HG03159 (cell line): ENCODE data around the gene TSPAN31.
"Not testable (repeated sequence)": the region's sequence is repeated elsewhere in the genome, so short reads cannot be mapped to it uniquely, and the experiment has no call there.

ENCODE experiments used
- ATAC-seq: cut with Tn5 transposase; IDR thresholded peaks from one replicate; pipeline ENCODE4 v1.9.1; 2021; ENCODE audit warnings: mild to moderate bottlenecking, moderate library complexity; ENCODE audit not compliant: unreplicated experiment

The TSPAN31 gene

DNA sequence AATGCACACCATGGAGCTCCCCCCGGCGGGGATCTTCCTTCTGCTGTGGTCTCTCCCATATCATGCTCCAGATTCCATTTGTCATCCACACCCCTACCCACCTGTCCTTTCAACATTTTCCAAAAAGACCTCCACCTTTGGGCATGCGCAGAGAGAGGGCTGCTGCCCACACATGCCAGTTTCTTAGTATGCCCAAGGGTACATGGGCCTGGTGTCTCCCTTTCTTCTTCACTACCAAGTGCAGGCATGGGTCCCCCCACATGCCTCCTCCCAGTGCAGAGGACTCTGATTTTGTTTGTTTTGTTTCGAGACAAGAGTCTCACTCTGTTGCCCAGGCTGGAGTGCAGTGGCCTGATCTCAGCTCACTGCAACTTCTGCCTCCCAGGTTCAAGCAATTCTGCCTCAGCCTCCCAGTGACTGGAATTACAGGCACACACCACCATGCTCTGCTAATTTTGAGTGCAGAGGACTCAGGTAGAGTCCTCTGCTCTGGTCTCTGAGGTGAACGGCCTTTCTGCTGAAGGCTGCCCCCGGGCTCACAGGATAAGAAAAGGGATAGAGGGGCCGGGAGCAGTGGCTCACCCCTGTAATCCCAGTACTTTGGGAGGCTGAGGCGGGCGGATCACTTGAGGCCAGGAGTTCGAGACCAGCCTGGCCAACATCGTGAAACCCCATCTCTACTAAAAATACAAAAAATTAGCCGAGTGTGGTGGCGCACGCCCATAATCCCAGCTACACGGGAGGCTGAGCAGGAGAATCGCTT, 22.8 kb upstream of the TSPAN31 start:
- ATAC-seq = not testable (repeated sequence)

DNA sequence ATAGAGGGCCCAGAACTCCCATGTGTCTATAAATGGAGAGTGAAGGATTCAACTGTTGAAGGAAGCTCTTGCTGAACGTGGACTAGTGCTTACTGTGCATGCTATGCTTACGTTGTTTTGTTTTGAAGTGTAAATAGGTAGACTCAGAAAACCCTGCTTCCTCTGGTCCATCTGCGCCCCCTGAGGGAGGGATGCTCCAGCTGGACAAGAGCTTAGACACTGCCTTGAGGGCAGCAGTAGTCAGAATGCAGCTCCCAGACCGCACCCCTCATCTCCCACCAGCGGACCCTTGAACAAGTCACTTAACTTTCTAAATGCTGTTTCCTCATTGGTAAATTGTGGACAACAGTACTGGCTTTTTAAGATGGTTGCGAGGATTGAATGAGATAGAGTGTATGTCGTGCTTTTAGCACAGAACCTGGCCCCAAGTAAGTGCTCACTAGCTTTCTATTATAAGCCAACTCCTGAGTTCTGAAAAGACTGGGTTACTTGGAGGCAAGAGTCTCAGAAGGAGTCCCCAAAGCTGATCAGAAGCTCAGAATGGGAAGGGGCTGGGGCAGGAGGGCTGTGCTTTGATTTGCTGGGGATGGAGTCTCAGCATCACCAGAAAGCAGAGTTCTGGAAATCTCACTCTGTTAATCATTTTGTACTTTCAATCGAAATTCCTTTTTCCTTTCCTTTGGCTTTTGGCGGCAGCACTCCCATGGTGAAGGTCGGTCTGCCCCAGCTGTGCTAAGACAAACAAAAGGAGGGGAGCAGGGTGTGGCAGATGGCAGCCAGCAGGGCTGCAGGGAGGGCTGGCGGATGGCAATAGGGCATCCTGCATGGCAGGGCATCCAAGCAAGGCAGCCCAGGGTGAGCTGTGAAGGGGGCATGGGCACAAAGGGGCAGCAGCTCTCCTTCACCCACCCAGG, 21.9 kb upstream of the TSPAN31 start:
- no peak for ATAC-seq

GRCh38 chr12:57723630-57723962, 21.2 kb upstream of the TSPAN31 start:
- ATAC-seq = no peak

- no peak for ATAC-seq
Observed at GRCh38 chr12:57724003-57724935, 20.6 kb upstream of the TSPAN31 start.

GRCh38 chr12:57724936-57725740, 19.7 kb upstream of the TSPAN31 start:
- ATAC-seq = no peak

GRCh38 chr12:57725851-57726150, 19.0 kb upstream of the TSPAN31 start:
- no peak for ATAC-seq

- ATAC-seq = no peak
Observed at GRCh38 chr12:57726151-57726883, 18.5 kb upstream of the TSPAN31 start.

- no peak for ATAC-seq
Observed at GRCh38 chr12:57726884-57727757, 17.7 kb upstream of the TSPAN31 start.

DNA sequence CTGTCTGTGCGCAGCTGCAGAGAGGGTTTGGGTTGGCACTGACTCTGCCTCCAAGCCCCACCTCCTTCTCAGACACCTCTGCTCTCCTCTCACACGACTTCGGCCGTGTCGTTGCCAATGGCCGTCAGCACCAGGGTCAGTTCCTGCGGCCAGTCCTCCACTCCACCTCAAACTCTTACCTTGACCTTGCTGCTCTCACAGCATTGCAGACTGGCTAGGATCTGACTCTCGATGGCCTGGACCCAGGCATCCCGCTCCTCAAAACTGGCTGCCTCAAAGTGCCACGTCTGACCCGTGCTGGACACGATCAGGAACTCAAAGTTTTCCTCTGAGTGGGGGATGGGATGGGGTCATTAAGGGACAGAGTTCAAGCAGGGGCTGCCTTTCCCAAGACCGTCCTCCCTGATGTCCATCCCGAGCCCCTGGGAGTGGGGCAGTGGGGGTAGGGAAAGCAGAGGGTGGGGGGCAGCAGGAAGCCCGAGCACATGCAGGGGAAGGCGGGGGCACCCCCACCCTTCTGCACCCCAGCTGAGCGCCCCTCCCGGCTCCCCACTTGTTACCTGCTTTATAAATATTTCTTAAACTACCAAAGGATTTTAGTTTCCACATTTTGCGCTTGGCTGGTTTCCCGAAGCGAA, 17.0 kb upstream of the TSPAN31 start:
- ATAC-seq = no peak

DNA sequence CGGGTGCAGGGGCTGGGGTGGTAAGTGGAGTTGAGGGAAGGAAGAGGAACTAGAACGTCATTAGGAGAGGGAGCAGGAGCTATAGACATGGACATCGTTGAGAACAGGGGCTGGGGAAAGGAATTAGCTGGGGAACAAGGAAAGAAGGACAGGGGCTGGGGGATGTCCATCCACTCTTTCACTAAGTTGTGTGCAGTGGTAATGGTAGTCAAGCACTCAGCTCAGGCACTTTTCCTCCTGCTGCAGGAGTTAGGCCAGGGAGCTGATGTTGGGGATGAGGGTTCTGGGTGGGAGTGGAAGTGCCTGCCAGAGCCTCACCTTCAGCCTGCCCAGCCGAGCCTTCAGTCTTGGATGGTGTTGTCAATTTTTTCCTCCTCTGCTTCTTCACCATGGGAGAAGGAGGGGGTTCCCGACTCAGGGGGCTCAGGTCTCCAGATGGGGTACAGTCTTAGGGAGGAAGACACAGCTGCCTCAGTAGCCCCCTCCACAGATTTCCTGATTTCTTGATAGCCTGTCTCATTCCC, 15.5 kb upstream of the TSPAN31 start:
- no peak for ATAC-seq

DNA sequence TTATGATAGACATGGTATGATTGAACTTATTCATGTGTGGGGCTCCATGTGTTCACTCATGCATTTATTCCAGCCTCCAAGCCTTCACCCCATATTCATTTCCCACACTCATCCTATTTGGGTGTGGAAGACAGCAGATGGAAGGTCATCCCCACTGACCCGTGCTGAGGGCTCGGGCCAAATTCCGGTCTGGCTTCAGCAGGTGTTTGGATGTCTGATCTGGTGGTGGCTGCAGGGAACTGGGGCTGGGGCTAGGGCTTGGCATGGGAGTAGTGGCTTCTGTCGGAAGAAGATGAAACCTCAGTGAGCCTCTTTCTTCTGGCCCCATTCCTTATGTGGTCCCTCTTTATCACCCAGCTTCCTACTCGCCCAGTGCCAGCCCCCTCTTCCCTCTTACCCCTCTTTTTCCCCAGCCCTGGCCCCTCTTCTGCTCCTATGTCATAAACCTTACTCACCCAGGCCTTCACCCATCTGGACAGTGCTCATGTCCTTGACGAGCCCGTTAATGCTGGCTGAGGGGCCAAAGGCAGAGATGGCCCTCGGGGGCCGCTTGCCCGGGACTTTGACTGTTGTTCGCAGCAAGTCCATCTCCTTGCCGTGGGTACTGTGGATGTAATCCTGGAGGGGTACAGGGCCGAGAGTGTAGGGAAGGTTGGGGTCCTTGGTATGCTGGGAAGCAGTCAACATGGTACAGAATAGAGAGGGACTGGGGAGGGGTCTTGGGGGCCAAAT, 14.3 kb upstream of the TSPAN31 start:
- ATAC-seq = no peak

DNA sequence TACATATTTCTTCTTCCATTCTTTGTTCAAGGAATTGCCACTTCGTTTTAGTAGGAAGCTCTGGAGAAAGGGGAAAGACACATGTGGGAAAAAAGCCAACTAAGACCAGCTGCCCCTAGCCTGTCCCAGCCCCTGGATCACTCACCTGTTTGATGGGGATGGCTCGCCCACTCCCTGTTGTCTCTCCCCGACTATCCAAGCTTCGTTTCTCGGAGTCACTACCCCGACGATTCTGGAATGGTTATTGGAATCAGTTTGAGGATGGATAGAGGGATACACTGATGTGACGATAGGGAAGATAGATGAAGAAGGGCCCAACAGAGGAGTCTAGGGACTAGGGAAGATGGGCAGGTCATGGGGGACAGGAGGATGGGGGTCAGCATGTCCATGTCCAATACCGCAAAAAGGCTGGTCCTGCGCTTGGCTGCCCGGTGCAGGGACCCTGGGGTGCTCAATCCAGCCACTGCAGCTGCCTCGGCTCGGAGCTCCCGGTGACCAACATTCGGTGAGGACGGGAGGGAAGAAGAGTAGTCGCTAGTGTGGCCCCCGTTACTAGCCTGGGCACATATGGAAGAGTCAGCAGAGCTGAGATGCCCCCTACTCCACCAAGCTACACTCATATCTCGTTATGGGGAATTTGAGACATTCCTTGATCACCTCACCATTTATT, 13.3 kb upstream of the TSPAN31 start:
- no peak for ATAC-seq

- no peak for ATAC-seq
Observed at GRCh38 chr12:57732270-57732669, 12.6 kb upstream of the TSPAN31 start.

DNA sequence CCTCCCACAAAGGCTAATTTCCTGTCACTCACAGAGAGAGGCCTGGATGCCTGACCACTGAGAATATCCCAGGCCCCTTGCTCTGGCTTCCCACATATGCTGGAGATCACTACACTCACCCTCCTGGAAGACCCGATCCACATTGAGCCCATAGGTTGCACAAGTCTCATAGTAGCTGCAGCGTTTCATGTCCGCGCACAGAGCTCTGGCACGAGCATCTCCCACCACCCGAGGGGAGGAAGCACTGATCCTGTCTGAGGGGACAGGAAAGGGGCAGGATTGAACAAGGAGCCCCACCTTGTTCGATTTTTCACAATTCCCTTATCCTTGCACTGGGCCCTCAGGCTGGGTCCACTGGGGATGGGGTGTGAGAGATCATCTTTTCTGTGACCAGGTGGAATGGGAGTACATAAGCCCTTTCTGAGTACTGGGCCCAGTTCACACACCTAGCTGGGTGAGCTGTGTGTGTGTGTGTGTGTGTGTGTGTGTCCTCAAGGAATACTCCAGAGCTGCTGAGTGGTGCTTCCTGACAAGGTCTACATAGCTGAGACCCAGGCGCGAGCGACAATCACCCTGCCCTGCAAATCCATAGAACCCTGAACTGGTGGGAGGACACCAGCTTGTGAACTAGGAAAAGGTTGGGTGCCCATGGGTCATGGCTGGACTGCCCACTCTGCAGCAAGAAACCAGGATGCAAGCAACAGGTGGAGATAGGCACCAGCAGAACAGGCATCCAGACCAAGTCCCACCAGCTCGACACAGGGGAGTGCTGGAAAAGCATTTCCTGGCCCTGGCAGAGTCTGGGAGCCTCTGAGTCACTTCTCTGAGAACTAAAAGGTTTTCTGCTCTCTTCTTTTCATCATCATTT, 11.9 kb upstream of the TSPAN31 start:
- ATAC-seq = no peak

DNA sequence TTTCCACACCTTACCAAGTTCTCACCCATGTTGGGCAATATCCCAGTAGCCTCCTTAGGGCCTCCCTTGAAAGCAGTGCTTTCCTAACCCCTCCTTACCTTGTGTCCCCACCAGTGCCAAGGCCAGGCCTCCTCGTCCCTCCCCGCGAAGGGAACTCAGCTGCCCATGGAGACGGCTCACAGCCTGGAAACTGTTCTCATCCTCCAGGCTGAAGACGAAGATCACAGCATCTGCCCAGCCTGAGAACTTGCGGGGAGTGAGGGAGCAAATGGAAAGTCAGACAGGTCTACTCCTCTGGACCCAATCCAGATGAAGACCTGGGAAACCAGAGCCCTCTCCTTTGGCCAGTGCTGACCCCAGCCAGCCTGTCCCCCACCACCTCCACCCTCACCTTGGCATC, 10.9 kb upstream of the TSPAN31 start:
- no peak for ATAC-seq

- no peak for ATAC-seq
Observed at GRCh38 chr12:57734591-57734990, 10.2 kb upstream of the TSPAN31 start.
